GM19467 (cell line): ENCODE measurements around the gene NDUFB4.
"Not testable (repeated sequence)": the region's sequence is repeated elsewhere in the genome, so short reads cannot be mapped to it uniquely, and the experiment has no call there.

ENCODE experiments used
- ATAC-seq: cut with Tn5 transposase; IDR thresholded peaks from one replicate; pipeline ENCODE4 v1.9.1; 2021; ENCODE audit warnings: mild to moderate bottlenecking, moderate library complexity; ENCODE audit not compliant: unreplicated experiment

NDUFB4 gene

DNA sequence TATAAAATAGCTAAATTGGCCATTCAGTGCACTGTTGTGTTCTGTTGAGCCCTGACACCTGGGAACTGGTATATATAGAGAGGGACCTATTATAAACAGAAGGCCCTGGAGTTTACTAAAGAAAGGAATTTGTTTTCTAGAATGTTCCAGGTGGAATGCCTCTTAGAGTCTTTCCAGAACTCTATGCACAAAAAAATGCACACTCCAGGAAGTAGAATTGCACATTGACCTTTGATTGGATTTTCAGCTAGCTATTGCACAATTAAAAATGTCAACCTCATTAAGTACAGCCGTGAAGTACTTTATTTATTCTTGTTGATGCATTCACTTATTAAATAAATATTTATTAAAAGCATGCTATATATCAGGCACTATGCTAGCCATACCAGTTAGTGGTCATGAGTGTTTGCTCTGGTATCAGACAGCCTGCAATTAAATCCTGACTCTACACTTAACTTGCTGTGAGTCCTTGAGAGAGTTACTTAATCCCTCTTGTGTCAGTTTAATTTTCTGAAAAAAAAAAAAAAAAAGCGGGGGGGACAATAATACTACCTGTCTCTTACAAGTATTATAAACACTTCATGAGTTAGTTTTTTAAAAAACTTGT lies 40.8 kb downstream of the NDUFB4 start:
- ATAC-seq, result no peak

DNA sequence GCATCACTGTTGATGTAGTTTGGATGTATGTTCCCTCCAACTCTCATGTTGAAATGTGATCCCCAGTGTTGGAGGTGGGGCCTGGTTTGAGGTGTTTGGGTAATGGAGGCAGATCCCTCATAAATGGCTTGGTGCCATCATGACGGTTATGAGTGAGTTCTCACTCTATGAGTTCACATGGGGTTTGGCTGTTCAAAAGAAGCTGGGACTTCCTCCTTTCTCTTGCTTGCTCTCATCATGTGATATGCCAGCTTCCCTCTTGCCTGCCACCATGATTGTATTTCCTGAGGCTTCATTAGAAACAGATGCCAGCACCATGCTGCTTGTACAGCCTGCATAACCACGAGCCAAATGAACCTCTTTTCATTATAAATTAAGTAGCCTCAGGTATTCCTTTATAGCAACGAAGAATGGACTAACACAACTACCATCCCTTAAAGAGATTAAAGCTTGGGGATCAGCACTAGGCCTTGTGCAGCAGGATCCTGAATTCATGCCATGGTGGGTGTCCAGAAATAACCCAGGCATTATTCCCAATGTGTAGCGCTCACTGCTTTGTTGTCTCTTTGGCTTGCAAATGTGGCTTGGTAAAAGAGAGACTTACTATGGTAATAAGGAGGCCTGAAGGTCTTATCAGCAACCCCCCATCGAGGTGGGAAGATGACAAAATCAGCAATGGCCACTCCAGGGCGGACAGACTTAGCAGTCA lies 41.9 kb downstream of the NDUFB4 start:
- ATAC-seq, result no peak

DNA sequence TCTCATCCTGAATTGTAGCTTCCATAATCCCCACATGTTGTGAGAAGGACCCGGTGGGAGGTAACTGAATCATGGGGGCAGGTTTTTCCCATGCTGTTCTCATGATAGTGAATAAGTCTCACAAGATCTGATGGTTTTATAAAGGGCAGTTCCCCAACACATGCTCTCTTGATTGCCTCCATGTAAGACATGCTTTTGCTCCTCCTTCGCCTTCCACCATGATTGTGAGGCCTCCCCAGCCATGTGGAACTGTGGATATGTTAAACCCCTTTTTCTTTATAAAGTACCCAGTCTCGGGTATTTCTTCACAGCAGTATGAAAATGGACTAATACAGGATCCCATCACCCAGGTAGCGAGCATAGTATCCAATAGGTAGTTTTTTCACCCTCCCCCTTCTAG lies 42.7 kb downstream of the NDUFB4 start:
- not testable (repeated sequence) for ATAC-seq

DNA sequence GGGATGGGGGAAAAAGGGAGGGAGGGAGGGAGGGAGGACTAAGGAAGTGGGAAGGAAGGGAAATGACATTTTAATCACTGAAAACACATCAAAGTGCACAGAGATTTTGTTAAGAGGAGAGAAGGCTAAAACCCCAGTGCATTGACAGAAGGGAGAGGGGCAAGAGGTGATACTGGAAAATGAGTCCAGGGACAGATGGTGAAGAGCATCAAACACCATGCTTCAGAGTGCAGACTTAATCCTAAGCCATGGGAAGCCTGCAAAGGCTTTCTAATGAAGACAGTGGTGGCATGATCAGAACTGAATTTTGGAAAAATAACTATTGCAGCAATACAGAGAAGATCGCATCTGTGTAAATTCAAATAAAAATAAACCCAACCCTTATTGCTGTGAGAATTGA lies 44.1 kb downstream of the NDUFB4 start:
- no peak for ATAC-seq

DNA sequence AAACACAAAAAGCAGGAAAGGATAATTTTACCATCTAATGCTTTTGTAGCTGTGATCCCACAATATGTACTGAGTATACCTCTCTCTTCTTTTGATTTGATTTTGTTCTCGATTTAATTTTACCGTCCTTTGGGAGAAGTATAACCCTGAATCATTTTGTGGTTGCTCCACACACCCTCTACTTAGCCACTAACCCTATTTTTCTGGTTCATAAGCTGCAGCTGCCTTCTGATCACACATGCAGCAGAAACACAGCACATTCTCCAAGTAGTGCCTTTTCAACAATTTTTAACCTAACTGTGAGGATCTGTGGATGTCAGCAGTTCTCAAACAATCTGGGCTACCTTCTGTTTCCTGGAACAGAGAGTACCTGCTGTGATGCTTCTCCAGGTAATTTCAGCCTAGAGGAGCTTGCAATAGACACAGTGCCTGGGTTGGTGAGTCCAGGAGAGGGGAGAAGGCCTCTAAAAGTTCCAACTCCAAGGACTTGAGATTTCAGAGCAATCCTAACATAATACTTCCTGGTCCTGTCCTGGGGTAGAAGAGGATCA lies 45.6 kb downstream of the NDUFB4 start:
- ATAC-seq, result no peak

DNA sequence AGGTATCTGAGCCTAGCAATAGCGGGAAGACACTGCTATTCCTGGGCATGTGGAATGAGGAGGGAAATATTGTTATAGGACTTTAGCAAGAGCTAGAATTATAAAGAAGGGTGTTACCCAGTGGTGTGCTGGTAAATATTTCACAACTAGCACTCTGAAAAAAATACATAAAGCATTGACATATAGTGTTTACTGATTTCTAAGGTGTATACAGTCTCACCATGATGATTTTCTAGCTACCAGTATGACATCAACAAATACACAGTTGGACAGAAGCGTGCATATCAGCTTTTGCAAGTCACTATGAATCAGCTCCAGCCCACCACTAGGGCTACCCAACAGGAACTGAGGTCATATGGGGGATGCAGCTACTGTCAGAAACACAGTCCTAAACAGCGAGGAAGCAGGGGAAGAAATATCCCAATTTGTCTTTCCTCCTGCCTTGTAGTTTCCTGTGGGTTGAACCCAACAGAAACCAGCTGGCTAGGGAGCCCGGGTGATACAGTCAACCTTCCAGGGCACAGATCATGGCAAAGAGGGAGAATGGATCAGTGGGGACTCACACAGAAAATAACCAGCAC lies 46.3 kb downstream of the NDUFB4 start:
- ATAC-seq, result no peak

DNA sequence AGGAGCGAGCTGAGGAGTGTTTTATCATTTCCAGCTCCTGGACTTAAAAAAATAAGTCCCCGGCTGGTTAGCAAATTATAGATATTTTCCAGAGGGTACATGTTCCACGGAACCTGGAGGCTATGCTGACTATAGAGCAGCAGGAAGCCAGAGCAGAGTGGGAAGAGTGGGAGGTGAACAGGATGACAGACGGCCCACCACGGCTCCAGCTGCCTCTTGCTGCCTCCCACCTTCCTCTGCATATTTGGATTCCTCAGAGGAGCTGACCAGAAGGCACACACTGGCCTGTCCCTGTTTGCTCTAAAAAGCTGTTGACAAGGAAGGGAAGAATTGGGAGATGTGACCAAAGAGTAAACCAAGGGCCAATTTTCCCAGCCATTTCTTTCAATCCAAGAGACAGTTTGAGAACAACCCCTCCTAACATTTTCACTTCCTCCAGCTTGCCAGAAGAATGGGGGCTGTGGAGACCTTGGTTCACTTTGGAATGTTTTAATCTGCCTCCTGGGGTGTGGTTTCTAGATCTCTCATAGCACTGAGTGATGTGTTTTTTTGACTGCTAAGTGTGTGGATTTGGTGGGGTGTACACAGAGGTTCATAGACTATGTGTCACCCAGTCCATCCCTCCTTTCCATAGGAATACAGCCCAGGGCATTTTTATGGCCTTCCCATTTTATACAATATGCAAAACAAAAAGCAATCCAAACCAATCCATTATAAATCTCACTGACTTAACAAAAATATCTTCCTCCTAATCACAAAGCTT lies 49.1 kb downstream of the NDUFB4 start:
- no peak for ATAC-seq

DNA sequence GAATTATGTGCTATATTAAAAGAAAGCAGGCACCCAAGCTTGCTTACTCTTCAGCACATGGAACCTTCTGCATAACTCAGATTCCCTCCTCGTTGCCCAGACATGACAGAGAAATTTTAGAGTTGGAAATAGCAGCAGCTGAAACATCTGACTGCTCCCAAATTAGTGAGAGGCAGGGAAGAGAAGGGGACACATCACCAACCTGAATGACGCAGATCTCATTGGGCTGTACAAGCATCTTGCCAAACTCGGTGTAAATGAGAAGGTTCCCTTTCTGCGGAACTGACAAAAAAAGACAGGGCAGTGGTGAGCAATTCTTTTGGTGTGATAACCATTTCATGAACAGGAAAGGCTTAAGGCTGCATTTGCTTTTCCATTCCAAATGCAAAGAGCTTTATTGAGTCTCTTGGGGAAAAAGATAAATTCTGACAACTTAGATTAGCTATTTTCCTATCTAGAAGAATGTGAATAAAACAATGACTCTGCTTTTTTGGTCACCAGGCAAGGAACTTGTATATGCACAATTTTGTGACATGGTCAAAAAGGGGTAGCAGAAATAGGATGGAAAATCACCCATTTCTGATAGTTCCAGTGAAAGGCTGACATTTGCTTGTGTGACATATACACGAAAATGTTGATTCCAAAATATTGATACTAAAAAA lies 50.8 kb downstream of the NDUFB4 start:
- ATAC-seq, result no peak

DNA sequence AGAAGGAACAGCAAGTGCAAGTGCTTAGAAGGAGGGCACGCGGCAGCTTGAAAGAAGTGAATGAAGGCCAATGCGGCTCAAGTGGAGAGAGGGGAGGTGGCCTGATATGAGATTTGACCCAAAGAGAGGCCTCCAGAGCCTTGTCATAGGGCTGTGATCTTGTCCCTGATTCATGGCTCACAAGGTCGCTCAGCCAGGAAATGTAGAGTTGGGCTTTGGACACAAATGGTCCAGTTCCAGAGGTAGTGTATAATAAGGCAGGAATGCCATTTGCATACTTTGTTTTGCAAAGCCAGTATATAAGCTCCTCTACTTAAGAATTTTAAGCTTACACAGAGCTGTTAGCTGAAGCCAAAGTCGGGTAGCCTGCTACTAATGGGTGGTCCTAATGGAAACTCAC lies 52.2 kb downstream of the NDUFB4 start:
- ATAC-seq, result no peak

DNA sequence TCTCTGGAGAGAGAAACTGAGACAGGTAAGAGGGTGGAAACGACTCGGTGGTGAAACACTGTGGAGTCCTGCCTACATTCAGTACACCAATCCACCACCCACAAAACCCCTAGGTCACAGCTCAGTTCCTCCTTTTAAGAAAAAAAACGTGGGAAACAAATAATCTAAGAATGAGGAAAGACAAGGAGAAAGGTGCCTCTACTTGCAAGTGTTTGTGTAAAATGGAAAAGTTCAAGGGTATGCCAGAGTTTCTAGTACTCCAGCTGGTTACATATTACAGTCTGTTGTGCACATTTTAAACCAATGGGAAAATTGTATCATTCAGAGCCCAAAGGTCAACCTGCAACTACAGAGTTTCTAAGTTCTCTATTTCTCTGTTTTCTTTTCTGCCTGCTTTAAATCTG lies 53.7 kb downstream of the NDUFB4 start:
- no peak for ATAC-seq

DNA sequence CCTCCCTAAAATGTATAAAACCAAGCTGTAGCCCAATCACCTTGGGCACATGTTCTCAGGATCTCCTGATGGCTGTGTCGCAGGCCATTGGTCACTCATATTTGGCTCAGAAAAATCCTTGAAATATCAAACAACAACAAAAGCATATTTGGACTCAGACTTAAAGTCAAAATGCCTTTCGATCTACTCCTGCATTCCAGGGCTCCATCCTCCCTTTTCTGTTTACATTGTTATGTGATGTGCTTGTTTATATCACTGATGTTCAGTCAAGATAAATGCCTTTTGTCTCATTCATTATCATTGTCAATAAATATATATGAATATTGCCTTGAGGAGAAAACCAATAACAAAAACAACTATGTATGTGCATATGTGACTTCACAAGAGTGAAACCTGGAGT lies 54.2 kb downstream of the NDUFB4 start:
- no peak for ATAC-seq
